ENCODE data around the gene HOXB9. TPM values are rescaled to one million over a fixed set of nuclear protein-coding genes. Genes with fewer than 3 reads are reported as not detected.

The HOXB9 gene
- total RNA-seq: under 1 TPM in 1 of 2 experiments, not detected in 1; 0.10 TPM

DNA sequence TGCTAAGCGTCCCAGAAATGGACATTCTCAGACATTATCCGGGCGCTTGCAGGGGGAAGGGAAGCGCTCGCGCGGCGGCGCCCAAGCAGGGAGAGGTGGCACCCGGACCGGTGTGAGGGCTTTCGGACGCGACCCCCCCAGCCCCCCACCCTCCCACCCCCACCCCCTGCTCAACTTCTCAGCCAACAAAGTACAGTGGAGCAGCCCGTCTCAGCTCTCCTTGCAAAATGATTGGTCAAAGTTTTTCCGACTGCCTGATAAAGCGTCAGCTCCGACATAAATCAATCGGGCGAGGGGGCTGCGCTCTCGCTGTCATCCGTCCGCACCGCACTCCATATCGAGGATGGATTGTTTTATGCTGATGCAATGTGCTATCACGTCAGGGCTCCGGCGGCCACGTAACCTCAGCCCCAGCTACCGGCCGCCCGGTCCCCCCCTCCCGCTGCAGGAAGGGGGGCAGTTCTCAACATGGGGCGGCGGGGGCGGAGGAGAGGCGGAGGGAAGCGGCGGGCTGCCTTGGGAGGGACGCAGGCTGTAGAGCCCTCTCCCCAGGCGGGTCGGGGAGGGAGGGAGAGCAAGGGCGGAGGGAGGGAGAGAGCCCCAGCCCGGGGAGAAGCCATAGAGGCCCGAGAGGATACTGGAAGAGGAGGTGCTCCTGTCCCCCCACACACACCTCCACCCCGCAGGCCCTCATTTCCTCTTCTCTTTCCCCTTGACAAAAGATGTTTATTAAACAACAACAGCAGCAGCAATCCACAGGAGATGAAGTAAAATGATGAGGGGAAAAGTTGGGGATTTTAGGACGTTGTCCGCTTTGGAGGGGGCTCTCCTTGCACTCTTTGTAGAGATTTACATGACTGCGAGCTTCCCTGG, at the start of gene HOXB9:
TSS of gene HOXB9 (minus strand) at position 114 of the 873 bp plus-strand sequence. CDS start at position 25, 89 bp downstream.

DNA sequence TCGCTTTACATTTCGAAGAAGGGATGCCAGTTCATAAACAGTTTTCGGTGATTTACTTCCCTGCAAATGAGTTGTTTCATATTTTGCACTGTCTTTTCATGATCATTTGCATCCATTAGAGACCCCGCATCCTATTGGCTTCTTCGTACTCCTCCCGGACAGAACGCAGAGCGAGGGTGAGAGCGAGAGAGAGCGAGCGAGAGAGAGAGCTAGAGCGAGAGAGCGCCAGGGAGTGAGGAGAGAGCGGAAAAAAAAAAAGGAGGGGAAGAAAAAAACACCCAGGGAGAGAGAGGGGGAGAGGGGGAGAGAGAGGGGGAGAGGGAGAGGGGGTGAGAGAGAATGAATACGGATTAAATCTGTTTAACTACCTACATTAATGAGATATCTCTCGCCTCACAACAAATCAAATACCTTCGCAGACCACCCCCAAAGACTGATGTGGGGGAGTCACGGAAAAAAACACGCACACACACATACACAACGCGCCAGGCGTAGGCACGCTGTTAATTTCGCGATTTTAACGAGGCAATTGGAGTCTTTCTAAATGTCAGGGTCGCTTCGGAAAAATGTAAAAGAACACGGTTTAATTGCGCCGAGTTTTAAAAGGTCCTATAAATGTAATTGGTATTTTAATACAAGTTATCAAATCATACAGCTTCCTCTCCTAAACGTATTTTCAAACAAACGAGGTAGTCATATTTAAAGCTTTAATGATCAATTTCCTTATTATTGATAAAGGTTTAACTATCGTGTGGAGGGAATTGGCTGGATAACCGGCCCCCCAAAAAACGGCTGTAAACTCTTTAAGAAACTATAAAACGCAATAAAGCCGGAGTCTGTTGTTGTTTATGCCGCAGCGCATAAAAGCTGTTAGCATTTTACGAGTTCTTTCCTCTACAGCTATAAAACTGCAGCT, 10.9 kb downstream of the HOXB9 start, which contains the start of gene HOXB8:
TSS of gene HOXB8 (minus strand) at position 246 of the 916 bp plus-strand sequence. CDS start 588 bp downstream, outside the sequence.

DNA sequence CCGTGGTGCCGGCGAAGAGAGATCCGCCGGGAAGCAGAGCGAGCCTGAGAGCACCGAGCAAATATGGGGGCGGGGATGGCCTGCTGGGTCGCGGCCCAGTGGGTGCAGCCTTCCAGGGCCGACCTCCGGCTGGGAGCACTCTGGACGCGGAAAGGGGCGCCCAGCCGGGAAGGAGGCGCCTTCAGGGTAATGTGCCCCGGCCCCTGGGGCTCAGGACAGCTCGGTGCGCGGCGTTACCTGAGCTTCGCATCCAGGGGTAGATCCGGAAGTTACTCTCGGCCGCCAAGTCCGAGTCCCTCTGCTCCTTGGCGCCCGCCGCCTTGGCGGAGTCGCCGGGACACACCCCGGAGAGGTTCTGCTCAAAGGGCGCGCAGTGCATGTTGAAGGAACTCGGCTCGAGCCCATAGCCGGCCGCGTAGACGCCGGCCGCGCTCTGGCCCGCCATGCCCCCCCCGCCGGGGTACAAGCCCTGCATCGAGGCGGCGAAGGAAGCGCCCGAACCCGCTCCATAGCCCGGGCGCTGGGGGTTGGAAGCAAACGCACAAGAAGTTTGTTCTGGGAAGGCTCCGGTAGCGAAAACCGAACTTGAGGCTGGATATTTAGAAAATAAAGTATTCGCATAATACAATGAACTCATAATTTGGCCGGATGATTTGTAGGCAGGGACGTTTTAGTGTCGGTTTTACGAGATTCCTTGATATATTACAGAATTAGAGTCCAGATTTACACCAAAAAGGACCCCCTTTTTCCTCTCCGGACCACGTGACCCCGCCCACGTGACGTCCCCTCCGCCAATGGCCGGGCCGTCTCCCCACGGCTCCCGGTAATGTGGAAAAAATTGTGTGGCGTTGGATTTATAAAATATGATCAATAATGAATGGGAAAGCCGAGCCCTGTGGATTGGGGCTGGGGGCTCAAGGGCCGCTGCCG, 15.6 kb downstream of the HOXB9 start, which contains the start of gene HOXB7:
TSS of gene HOXB7 (minus strand) at position 736 of the 930 bp plus-strand sequence. CDS start at position 637, 99 bp downstream.

DNA sequence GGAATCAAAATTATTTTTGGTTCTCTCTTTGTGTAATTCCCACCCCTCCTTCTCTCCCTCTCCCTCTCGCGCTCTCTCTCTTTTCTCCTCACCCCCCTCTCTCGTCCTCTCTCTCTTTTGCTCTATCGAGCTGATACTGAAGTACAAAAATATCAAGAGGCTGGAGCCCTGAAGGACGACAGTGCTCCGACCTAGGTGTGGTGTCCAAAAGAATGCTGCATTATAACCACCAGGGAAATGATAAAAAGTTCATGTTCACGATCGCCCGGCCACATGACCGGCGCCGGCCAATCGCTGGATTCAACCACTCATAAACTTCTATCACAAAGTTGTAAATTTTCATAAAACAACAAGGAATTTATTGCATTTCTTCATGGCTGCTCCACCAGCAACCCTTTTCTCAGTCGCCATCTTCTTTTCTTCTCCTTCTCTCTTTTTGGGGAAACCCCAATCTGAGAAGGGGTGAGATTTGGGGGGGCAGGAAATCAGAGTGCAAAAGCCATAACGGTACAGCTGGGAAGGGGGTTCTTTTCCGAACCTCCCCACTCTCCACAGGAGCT, 21.3 kb downstream of the HOXB9 start, which contains the start of gene HOXB6:
TSS of gene HOXB6 (minus strand) at position 217 of the 560 bp plus-strand sequence. CDS start 6,836 bp downstream, outside the sequence.

DNA sequence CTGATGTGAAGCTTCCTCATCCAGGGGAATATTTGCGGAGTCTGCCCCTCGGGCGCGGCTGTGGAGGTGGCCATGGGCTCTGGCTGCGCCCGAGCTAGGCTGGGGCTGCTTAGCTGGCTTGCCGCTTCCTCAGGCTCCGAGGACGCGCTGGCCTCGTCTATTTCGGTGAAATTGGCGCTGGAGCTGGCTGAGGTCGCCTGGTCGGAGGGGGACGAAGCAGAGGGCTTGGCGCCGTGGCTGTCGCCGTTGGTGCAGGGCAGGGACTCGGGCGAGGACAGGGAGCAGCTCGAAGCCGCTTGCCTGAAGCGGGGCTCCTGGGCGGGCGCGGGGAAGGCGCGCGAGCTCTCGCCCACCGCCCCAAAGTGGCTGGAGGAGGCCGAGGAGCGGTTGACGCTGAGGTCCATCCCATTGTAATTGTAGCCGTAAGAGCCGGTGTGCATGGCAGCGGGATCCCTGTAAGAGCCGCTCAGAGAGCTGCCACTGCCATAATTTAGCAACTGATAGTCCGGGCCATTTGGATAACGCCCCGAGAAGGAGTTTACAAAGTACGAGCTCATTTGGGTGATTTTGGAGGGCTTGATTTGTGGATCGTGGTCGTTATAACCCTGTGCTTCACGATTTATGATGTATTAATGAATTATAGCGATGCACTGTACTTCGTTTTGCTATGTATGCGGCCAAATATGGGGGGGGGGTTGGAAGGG, 32.9 kb downstream of the HOXB9 start, which contains the start of gene HOXB5:
TSS of gene HOXB5 (minus strand) at position 654 of the 704 bp plus-strand sequence. CDS start at position 557, 97 bp downstream.

DNA sequence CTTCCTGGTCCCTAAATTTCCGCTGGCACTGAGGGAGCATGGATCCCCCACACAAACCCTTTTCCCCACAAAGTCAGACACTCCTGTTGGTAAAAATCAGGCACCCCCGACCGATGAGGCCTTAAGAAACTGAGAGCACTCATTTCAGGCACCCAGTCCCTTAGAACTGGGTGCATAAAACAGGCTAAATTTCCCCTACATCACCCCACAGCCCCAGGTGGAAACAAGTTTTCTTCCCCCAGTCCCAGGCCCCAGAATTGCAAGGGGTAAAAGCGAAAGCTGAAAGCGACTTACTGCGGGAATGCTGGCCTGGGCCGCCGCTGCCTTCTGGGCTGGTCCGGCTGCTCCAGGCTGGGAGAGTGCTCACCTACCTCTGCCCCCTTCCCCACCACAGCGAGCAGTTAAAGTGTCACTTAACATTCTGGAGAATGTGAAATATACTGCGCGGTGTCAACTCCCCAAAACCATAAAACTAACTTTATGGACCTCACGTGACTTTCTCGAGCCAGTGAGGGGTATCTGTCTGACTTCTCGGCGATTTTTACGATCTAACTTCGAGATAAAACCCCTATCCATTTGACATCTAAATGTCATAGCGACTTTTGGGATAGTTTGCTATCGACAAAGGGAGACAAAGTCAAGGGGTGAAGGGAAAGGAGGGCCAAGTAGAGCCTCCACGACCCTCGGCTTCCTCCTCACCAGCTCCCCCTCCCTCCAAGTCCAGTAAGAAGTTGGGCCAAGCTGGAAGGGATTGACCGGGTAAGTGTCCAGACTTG, 36.1 kb downstream of the HOXB9 start, which contains the start of gene HOXB3:
TSS of gene HOXB3 (minus strand) at position 411 of the 776 bp plus-strand sequence. CDS start 37,767 bp downstream, outside the sequence.

DNA sequence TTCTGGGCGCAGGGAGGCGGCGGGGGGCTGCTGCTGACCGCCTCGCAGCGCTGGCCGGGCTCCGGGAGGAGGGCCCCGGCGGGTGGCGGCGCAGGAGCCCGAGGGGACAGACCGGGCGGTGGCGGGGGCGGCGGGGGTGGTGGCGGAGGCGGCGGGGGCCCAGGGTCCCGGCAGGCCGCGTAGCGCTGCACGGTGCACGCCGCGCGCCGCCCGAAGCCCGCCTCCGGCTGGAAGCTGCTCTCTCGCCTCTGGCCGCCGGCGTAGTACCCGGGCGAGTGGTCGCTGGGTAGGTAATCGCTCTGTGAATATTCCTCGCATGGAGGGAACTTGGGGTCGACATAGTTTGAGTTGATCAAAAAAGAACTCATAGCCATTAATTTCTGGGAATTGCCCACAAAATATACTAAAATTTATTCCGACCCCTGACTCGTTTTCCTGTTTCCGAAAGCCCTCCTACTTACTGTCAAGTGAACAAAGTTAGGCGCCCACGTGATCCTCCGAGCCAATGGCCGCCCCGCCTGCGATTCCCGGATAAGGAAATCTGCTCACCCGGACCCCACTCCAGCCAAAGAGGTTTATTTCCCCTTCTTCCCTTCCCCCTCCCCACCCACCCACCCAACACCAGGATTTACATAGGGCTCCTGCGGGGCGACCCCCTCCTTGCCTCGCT, 48.1 kb downstream of the HOXB9 start, which contains the start of gene HOXB4:
TSS of gene HOXB4 (minus strand) at position 405 of the 670 bp plus-strand sequence. CDS start at position 374, 31 bp downstream.

Small RNA genes within 50 kb of the gene (microRNA-seq; reads per million reads assigned to microRNA genes)
- gene MIR196A1 (ENCODE audit: borderline microRNAs expressed, borderline replicate concordance): not detected

Other genes starting within 250 kb of the HOXB9 start
- gene SKAP1, start 196.1 kb downstream of the HOXB9 start, total RNA-seq: 100 to 1,000 TPM; 136 to 139 TPM
- gene HOXB1, start 95.3 kb downstream of the HOXB9 start, total RNA-seq: not detected
- gene HOXB2, start 81.2 kb downstream of the HOXB9 start, total RNA-seq: 10 to 100 TPM; 21.5 to 22.2 TPM
- 1 to 10 TPM; 4.7 to 5.2 TPM for gene HOXB4, start 48.0 kb downstream of the HOXB9 start, total RNA-seq
- 1 to 10 TPM; 9.2 to 9.7 TPM for gene HOXB3, start 36.1 kb downstream of the HOXB9 start, total RNA-seq
- gene HOXB5, start 32.6 kb downstream of the HOXB9 start, total RNA-seq: not detected
- not detected for gene HOXB6, start 21.4 kb downstream of the HOXB9 start, total RNA-seq
- gene HOXB7, start 15.3 kb downstream of the HOXB9 start, total RNA-seq: under 1 TPM; 0.48 to 0.58 TPM
- gene HOXB8, start 11.1 kb downstream of the HOXB9 start, total RNA-seq: not detected
- gene PRAC1, start 96.2 kb upstream of the HOXB9 start, total RNA-seq: not detected
- not detected for gene PRAC2, start 96.8 kb upstream of the HOXB9 start, total RNA-seq
- not detected for gene HOXB13, start 102.4 kb upstream of the HOXB9 start, total RNA-seq
- not detected for gene TTLL6, start 190.9 kb upstream of the HOXB9 start, total RNA-seq
- gene CALCOCO2, start 204.7 kb upstream of the HOXB9 start, total RNA-seq: 100 to 1,000 TPM; 174 to 179 TPM

All from activated naive CD4-positive, alpha-beta T cell treated with anti-CD3 and anti-CD28 coated beads, Interleukin-2, amount 10 ng/mL, durations not matched to agents 5 hours and 36 hours (primary cell).